Inflammatory macrophage (primary cell): ENCODE results near the gene SEPTIN1.

Source experiments
- DNase-seq, 2 donors: peaks; one replicate each; pipeline ENCODE4 v3.0.0-alpha.2; 2020 to 2022

The SEPTIN1 gene

DNA sequence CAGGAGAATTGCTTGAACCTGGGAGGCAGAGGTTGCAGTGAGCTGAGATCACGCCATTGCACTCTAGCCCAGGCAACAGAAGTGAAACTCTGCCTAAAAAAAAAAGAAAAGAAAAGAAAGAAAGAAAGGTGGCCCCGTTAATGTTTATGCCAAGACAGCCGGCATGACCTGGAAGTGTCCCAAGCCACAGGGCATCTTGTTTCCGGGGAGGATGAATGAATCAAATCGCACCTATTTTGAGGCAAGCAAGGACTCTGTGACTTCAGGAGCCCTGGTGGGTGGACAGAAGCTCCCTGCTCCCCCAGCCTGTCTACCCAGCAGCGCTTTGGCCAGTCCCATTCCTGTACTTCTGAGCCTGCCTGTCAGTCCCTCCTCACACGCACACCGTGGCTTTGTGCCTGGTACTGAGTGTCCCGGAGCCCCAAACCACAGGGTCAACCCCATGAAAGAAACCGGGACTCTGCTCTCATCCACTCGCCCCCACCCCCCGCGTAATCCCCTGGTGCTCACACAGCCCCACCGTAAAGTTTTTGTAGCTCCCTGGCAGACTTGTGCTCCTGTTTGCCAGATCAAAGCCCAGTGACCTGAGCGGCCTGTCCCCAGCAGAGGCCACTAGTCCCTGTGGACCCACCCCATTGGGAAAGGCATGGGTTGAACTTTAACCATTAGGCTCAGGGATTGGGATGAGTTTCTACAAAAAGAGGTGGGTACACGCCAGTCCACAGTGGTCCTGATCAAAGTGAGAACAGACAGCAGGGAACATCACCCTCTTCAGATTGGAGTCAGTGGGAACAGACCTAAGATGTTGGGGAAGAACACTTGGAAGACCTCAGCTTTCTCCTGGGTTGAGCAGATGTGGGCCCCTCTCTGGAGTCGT is 46.5 kb downstream of the SEPTIN1 start:
- no peak for DNase-seq

GRCh38 chr16:30335028-30335597 is 47.2 kb downstream of the SEPTIN1 start:
- peak; percentile 78 to 81 for DNase-seq

DNA sequence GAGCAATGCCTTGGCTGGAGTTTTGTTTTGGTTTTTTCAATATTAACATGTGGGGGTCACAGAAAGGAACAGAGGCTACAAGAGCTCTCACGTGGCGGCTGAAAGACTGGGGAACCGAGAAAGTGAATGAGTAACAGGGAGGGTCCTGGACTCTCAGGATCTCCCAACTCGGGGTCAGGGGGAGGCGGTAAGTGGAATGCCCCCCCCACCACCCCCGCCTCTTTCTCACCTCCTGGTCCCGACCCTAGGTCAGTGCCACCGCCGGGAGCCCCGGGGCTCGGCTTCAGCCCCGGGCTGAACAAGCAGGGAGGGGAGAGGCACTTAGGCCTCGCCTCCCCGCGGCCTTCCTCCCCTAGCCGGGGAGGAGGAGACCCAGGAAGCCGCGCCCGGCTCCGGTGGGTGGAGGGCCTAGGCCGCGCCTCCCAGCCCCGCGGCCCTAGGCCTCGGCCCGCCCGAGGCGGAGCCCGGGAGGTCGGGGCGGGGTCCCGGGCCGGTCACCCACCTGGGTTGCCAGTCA is 47.8 kb downstream of the SEPTIN1 start:
- DNase-seq: peak; percentile 80 to 90
